Measurements from ENCODE around the gene SRRM3.
"Not testable (repeated sequence)": the region's sequence is repeated elsewhere in the genome, so short reads cannot be mapped to it uniquely, and the experiment has no call there.

Gene SRRM3

DNA sequence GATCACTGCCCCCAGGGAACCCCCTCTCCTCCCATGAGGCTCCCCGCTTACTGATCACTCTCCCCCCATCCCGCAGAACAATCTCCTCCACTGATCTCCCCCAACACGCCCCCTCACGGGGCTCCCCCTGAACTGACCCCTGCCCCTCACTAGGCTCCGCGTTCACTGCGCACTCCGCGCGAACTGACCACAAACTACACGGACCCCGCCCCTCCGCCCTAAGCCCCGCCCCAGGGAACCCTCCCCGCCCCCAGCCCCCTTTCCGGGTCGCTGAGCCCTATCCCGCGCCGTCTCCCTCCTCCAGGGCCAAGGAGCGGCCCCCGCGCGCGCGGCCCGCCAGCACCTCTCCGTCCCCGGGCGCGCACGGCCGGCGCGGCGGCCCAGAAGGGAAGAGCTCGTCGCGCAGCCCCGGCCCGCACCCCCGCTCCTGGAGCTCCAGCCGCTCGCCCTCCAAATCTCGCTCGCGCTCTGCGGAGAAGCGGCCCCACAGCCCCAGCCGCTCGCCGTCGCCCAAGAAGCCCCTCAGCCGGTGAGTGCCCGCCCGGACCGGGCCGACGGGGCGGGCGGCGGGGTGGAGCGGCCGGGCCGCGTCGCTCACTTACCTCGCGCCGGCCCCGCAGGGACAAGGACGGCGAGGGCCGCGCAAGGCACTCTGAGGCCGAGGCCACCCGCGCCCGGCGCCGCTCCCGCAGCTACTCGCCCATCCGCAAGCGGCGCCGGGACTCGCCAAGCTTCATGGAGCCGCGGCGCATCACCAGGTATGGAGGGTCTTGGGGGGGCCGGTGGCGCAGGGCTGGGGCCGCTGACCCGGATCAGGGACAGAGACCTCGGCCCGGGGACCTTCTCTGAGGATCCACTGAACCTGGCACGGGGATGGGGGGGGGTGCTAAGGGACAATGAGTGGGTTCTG, 80.9 kb downstream of the SRRM3 start:
- H3K27ac ChIP-seq (ENCODE audit: poor library complexity, severe bottlenecking), result no peak overlapping the region
- no peaks in the 10 kb centered on the region for H3K36me3 ChIP-seq (ENCODE audit: low read depth)
- DNase-seq (ENCODE audit: low spot score), result no peak
- H3K4me3 ChIP-seq (ENCODE audit: severe bottlenecking), result peak overlapping the region; percentile 68
- no peaks in the 10 kb centered on the region for H3K9me3 ChIP-seq (ENCODE audit: severe bottlenecking)
- H3K27me3 ChIP-seq (ENCODE audit: insufficient read depth, poor library complexity, severe bottlenecking), result peaks cover 8% of the 10 kb centered on the region
- H3K4me1 ChIP-seq (ENCODE audit: insufficient read depth, poor library complexity, severe bottlenecking), result no peaks in the 10 kb centered on the region
- ATAC-seq (ENCODE audit: low read depth), result peak; percentile 55
- TF ChIP-seq, protein P1, sequence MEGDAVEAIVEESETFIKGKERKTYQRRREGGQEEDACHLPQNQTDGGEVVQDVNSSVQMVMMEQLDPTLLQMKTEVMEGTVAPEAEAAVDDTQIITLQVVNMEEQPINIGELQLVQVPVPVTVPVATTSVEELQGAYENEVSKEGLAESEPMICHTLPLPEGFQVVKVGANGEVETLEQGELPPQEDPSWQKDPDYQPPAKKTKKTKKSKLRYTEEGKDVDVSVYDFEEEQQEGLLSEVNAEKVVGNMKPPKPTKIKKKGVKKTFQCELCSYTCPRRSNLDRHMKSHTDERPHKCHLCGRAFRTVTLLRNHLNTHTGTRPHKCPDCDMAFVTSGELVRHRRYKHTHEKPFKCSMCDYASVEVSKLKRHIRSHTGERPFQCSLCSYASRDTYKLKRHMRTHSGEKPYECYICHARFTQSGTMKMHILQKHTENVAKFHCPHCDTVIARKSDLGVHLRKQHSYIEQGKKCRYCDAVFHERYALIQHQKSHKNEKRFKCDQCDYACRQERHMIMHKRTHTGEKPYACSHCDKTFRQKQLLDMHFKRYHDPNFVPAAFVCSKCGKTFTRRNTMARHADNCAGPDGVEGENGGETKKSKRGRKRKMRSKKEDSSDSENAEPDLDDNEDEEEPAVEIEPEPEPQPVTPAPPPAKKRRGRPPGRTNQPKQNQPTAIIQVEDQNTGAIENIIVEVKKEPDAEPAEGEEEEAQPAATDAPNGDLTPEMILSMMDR (IDR thresholded peaks at IDR 0.05; ENCODE audit: poor library complexity, severe bottlenecking), result no peak

DNA sequence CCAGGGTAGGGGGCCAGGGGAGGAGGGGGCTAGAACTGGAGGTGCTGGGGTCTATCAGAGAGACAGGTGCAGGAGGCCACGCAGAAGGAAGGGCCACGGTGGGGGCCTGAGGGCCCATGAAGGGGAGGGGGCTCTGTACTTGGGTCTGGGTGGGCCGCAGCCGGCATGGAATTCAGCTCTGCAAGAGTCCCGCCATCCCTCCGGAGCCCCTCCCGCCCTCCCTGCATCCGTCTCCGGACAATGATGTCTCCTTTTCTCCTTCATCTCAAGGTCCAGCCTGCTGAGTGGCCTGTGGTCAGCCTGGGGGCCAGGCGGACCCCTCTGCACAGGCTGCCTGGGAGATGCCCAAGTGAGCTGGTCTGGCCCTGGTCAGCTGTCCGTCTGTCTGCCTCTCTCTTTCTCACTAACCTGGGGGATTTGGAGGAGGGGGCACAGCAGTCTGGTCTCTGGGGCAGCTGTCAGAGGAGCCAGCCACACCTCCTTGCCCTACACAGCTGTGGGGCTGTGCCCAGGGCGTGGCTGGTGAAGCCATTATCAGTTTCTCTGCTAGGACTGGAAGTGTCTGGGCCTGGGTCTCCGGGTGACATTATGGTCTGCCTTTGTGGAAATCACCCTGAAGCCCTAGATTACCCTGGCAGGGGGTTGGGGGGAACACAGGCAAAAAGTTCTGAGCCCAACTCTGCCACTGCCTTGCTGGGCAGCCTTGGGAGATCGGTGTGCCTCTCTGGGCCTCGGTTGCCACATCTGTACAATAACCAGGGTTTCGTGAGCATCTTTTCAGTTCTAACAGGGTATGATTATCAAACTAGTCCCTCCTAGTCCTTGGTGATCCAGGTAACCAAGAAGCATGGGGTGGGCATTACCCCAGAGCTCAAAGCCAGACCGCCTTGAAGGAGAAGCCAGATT, 81.8 kb downstream of the SRRM3 start:
- no peaks in the 10 kb centered on the region for H3K9me3 ChIP-seq (ENCODE audit: severe bottlenecking)
- no peaks in the 10 kb centered on the region for H3K36me3 ChIP-seq (ENCODE audit: low read depth)
- DNase-seq (ENCODE audit: low spot score), result no peak
- H3K27ac ChIP-seq (ENCODE audit: poor library complexity, severe bottlenecking), result no peak overlapping the region
- H3K27me3 ChIP-seq (ENCODE audit: insufficient read depth, poor library complexity, severe bottlenecking), result peaks cover 8% of the 10 kb centered on the region
- no peak for ATAC-seq (ENCODE audit: low read depth)
- TF ChIP-seq, protein P1 (IDR thresholded peaks at IDR 0.05; ENCODE audit: poor library complexity, severe bottlenecking), result no peak
- peak overlapping the region; percentile 68 for H3K4me3 ChIP-seq (ENCODE audit: severe bottlenecking)
- H3K4me1 ChIP-seq (ENCODE audit: insufficient read depth, poor library complexity, severe bottlenecking), result no peaks in the 10 kb centered on the region

DNA sequence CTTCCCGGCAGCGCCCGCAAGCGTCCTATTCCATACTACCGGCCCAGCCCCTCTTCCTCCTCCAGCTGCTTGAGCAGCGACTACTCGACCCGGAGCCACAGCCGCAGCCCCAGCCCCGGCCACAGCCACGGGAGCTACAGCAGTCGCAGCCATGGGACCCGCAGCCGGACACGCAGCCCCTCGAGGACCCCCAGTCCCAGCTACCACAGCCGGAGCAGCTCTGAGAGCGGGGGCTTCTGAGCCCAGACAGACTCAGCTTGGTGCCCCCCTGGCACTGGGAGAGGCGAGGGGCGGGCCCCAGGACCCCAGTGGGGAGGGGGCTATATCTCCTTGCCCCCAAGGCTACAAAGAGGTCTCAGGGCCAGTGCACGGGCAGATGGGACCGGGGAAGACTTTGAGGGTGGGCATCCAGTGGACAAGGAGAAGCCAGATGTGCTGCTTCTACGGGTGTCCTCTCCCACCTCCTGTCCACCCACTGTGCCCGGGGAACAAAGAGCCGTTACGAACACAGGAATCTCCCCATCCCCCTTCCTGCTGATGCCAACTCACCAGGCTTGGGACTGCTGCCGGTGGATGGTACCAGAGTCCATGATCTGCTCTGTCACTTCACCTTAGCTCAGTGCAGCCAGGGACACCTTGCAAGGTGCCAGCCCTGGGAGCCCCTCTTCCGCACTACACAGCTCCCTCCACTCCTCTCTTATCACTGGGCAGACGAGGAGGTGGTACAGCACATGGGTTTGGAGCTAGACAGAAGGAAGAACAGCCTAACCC, 84.1 kb downstream of the SRRM3 start:
- Histone ChIP-seq H3K4me3 (ENCODE audit: severe bottlenecking) (no peak overlapping the region), H3K27me3 (ENCODE audit: insufficient read depth, poor library complexity, severe bottlenecking) (peaks cover 8% of the 10 kb centered on the region), H3K4me1 (ENCODE audit: insufficient read depth, poor library complexity, severe bottlenecking) (no peaks in the 10 kb centered on the region), H3K9me3 (ENCODE audit: severe bottlenecking) (no peaks in the 10 kb centered on the region), H3K27ac (ENCODE audit: poor library complexity, severe bottlenecking) (no peak overlapping the region), H3K36me3 (ENCODE audit: low read depth) (no peaks in the 10 kb centered on the region)
- TF ChIP-seq, protein P1 (IDR thresholded peaks at IDR 0.05; ENCODE audit: poor library complexity, severe bottlenecking), result no peak
- ATAC-seq (ENCODE audit: low read depth), result no peak
- DNase-seq (ENCODE audit: low spot score), result no peak

DNA sequence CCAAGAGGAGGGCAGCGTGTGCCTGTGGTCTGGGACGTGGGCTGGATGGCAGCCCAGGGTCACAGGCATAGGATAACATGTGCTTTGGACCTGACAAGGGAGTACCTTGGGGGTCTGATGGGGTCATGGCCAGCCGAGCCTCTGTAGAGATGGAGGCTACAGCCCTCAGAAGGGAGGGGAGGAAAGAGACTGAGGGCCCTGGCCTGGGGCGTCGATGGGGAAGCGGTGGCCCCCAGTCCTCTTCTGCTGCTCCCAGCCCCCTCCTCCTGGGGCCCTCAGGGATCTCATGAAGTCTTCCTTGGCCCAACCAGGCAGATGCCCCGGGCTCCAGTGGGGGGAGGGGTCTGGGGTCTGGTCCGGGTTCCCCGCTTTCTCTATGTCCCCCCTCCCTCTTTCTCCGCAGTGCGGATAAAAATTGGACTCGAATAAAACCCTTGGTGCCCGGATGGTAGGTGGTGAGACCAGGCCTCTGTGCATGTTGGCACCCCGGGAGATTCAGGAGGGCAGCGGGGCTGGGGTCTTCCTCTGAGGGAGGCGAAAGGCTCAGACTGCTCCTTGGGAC, 85.2 kb downstream of the SRRM3 start:
- Histone ChIP-seq H3K9me3 (ENCODE audit: severe bottlenecking) (no peaks in the 10 kb centered on the region), H3K36me3 (ENCODE audit: low read depth) (no peaks in the 10 kb centered on the region), H3K4me1 (ENCODE audit: insufficient read depth, poor library complexity, severe bottlenecking) (peaks cover 6% of the 10 kb centered on the region), H3K27me3 (ENCODE audit: insufficient read depth, poor library complexity, severe bottlenecking) (peaks cover 2% of the 10 kb centered on the region), H3K27ac (ENCODE audit: poor library complexity, severe bottlenecking) (no peak overlapping the region), H3K4me3 (ENCODE audit: severe bottlenecking) (no peak overlapping the region)
- no peak for ATAC-seq (ENCODE audit: low read depth)
- DNase-seq (ENCODE audit: low spot score), result no peak
- TF ChIP-seq, protein P1 (IDR thresholded peaks at IDR 0.05; ENCODE audit: poor library complexity, severe bottlenecking), result no peak

DNA sequence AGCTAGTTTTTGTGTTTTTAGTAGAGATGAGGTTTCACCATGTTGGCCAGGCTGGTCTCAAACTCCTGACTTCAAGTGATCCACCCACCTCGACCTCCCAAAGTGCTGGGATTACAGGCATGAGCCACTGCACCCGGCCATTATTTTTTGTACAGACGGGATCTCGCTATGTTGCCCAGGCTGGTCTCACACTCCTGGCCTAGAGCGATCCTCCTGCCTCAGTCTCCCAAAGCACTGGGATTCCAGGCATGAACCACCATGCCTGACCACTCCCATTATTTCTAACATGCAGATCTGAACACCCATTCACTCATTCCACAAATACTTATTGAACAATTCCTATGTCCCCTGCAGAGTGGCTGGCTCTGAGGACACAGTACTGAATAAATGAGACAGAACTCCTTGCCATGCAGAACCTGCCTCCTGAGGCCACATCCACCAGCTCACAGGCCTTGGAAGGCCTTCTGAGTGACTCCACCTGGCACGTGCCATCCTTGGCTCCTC, 89.2 kb downstream of the SRRM3 start:
- Histone ChIP-seq H3K4me1 (ENCODE audit: insufficient read depth, poor library complexity, severe bottlenecking) (peaks cover 21% of the 10 kb centered on the region), H3K27ac (ENCODE audit: poor library complexity, severe bottlenecking) (peak overlapping the region; percentile 90)
- H3K36me3 ChIP-seq (ENCODE audit: low read depth); DNase-seq (ENCODE audit: low spot score); ATAC-seq (ENCODE audit: low read depth); H3K27me3 ChIP-seq (ENCODE audit: insufficient read depth, poor library complexity, severe bottlenecking); H3K4me3 ChIP-seq (ENCODE audit: severe bottlenecking); H3K9me3 ChIP-seq (ENCODE audit: severe bottlenecking): not testable (repeated sequence)

All from RWPE2 (cell line).